ENCODE results near the gene CNTN6.

DNA sequence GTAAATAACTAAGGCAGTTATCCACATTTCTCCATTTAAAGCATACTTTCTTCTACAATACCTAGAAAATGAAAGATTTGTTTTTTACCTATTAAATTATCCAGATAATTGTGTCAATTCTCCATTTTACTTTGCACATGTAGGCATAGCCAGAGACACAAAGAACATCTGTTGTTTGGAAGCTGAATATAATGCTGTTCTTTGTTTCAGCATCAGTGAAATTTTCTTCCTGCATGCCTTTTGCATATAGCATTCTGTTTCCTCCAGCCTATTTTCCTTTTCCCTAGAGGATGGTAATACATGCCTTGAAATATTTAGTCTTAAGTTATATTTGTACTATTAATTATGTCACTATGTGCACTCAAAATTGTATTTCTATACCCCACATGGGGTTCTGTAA, 233.7 kb downstream of the CNTN6 start:
- TF ChIP-seq CTCF (IDR thresholded peaks at IDR 0.05): no peak
- TF ChIP-seq EZH2 (IDR thresholded peaks at IDR 0.05): no peak
- TF ChIP-seq EZH2phosphoT487 (IDR thresholded peaks at IDR 0.05): no peak
